PC-9 (cell line): Measurements from ENCODE around the gene BCL2L1. TPM values are rescaled to one million over a fixed set of nuclear protein-coding genes. Genes with fewer than 3 reads are reported as not detected.

Experiments
- BruUV-seq: library from RNA; stranded (reverse); fragments of 400-500 nt; replicated peaks from 2 replicates; lab custom pipeline; 2021; lab: Mats Ljungman, UMichigan
- CTCF ChIA-PET: fragments of 300-600 bp; sonication (Branson Sonifier 250); formaldehyde crosslinking; loops from one replicate; lab custom pipeline; 2022; ENCODE audit warnings: antibody characterized with exemption; lab: Charles Lee
- POLR2A ChIA-PET: fragments of 300-600 bp; sonication (Branson Sonifier 250); formaldehyde crosslinking; loops from one replicate; lab custom pipeline; 2022; ENCODE audit warnings: antibody characterized with exemption; ENCODE audit not compliant: unreplicated experiment; lab: Charles Lee
- DNase-seq, 2 experiments: peaks; one replicate each; pipeline versions ENCODE4 v3.0.0 to v3.0.0-alpha.2; 2015 to 2022; ENCODE audit warnings: mixed read lengths in 1 of 2
- H2AFZ ChIP-seq: fragments of 200-600 bp; sonication (generic); 2 replicates; pipeline ENCODE4 v1.8.1; 2017; ENCODE audit warnings: antibody characterized with exemption
- H3F3A ChIP-seq: fragments of 200-600 bp; sonication (generic); 2 replicates; pipeline ENCODE4 v1.8.1; 2017; ENCODE audit warnings: antibody characterized with exemption, mild to moderate bottlenecking, low read depth; ENCODE audit not compliant: insufficient read depth
- H3K27ac ChIP-seq: fragments of 200-600 bp; sonication (generic); 2 replicates; pipeline ENCODE4 v1.6.1; 2016; ENCODE audit warnings: mixed run types
- H3K27me3 ChIP-seq: fragments of 200-600 bp; sonication (generic); 2 replicates; pipeline ENCODE4 v1.6.1; 2016; ENCODE audit warnings: low read depth, mixed run types; ENCODE audit not compliant: insufficient read depth
- H3K36me3 ChIP-seq: fragments of 200-600 bp; sonication (generic); 2 replicates; pipeline ENCODE4 v1.6.1; 2016; ENCODE audit warnings: low read depth, mixed run types
- H3K4me1 ChIP-seq: fragments of 200-600 bp; sonication (generic); replicated peaks from 2 replicates; pipeline ENCODE4 v1.6.1; 2016; ENCODE audit warnings: mixed run types; ENCODE audit not compliant: insufficient read depth
- H3K4me2 ChIP-seq: fragments of 200-600 bp; sonication (generic); 2 replicates; pipeline ENCODE4 v1.6.1; 2017; ENCODE audit warnings: mixed run types
- H3K4me3 ChIP-seq: fragments of 200-600 bp; sonication (generic); 2 replicates; pipeline ENCODE4 v1.6.1; 2016; ENCODE audit warnings: mixed run types
- H3K79me2 ChIP-seq: fragments of 200-600 bp; sonication (generic); 2 replicates; pipeline ENCODE4 v1.6.1; 2017; ENCODE audit warnings: low read depth, mixed run types
- H3K9me2 ChIP-seq: fragments of 200-600 bp; sonication (generic); 2 replicates; pipeline ENCODE4 v1.8.1; 2017; ENCODE audit warnings: mild to moderate bottlenecking; ENCODE audit not compliant: insufficient read depth
- H3K9me3 ChIP-seq: fragments of 200-600 bp; sonication (generic); 2 replicates; pipeline ENCODE4 v1.8.1; 2016; ENCODE audit warnings: low read depth; ENCODE audit not compliant: insufficient read depth
- H4K20me1 ChIP-seq: fragments of 200-600 bp; sonication (generic); 2 replicates; pipeline ENCODE4 v1.8.1; 2017; ENCODE audit not compliant: insufficient read depth
- CTCF ChIP-seq: fragments of 200-600 bp; sonication (generic); conservative IDR thresholded peaks from 2 replicates; pipeline ENCODE4 v1.6.1; 2017; ENCODE audit warnings: mixed run types, antibody characterized with exemption, mild to moderate bottlenecking, moderate library complexity
- EZH2 ChIP-seq: fragments of 200-600 bp; sonication (generic); IDR thresholded peaks from 2 replicates; pipeline ENCODE4 v1.8.0; 2017; ENCODE audit warnings: antibody characterized with exemption, low read depth
- intact Hi-C: fragments of 100-400 bp; cut with micrococcal nuclease; formaldehyde crosslinking; loops from one replicate; pipeline ENCODE4 v1.10.0; 2022; ENCODE audit not compliant: unreplicated experiment
- total RNA-seq: library from RNA; stranded (reverse); gene quantifications from 2 replicates; pipeline ENCODE4 v1.2.3, GENCODE V29; 2021

BCL2L1 gene
- total RNA-seq, 1 experiment from 2014 or later = 125 TPM

- Histone ChIP-seq H3K27me3 (no peaks in the 10 kb centered on the region), H3K36me3 (no peaks in the 10 kb centered on the region), H3K9me3 (no peaks in the 10 kb centered on the region), H3F3A (peaks cover 6% of the 10 kb centered on the region; the same call in 1 of the 2 replicates), H2AFZ (peak within 1 kb of the TSS; percentile 95), H3K9me2 (no peaks in the 10 kb centered on the region), H3K4me1 (peaks cover 19% of the 10 kb centered on the region), H3K4me3 (peak within 1 kb of the TSS; percentile 77), H3K27ac (peak within 1 kb of the TSS; percentile 69), H4K20me1 (no peaks in the 10 kb centered on the region; the same call in 1 of the 2 replicates), H3K79me2 (peaks cover 49% of the 10 kb centered on the region), H3K4me2 (peak within 1 kb of the TSS; percentile 95)
- intact Hi-C loops = no loop called here
- DNase-seq = peak; percentile 92 to 95
- POLR2A ChIA-PET = interaction anchor here (0.5 to 0.7 kb wide), 6 partner anchors 11 to 205 kb away, joined by 3 to 8 read pairs (median 4); partner anchors contain the start of gene ID1
- no TSS peak for BruUV-seq
- no peak for TF ChIP-seq CTCF
- TF ChIP-seq EZH2 = no peak
- CTCF ChIA-PET = interaction anchor here (0.5 to 2.0 kb wide), 4 partner anchors 12 to 117 kb away, joined by 3 to 9 read pairs (median 4); partner anchors contain the start of gene BCL2L1
Measured at GRCh38 chr20:31738729-31739549, 16.3 kb upstream of the BCL2L1 start, which contains the start of gene TPX2. TSS of gene TPX2 (plus strand) at chr20:31739290. CDS start at chr20:31757477, 18,187 bp downstream.

GRCh38 chr20:31731321-31731717, 8.7 kb upstream of the BCL2L1 start:
- Histone ChIP-seq H3K27ac (peak overlapping the region; percentile 46), H3K27me3 (no peaks in the 10 kb centered on the region), H3K4me3 (peak overlapping the region; percentile 19; the same call in 1 of the 2 replicates), H3K4me2 (peak overlapping the region; percentile 54), H3F3A (peaks cover 46% of the 10 kb centered on the region), H2AFZ (peak overlapping the region; percentile 56), H3K79me2 (no peaks in the 10 kb centered on the region), H3K9me3 (no peaks in the 10 kb centered on the region), H3K9me2 (no peaks in the 10 kb centered on the region), H3K4me1 (peaks cover 26% of the 10 kb centered on the region), H4K20me1 (no peaks in the 10 kb centered on the region), H3K36me3 (no peaks in the 10 kb centered on the region)
- TF ChIP-seq EZH2 (no peak), CTCF (no peak)
- ChIA-PET POLR2A (no interaction called here), CTCF (interaction anchor here (0.7 kb wide), 2 partner anchors 13 to 31 kb away, joined by 5 to 7 read pairs; no protein-coding TSS in a partner anchor)
- BruUV-seq = no TSS peak
- intact Hi-C loops = no loop called here
- DNase-seq = no peak

- H3K9me2 ChIP-seq = no peaks in the 10 kb centered on the region
- peak overlapping the region; percentile 97 for H3K4me2 ChIP-seq
- H4K20me1 ChIP-seq = no peaks in the 10 kb centered on the region
- H3K36me3 ChIP-seq = peaks cover 26% of the 10 kb centered on the region
- H3K9me3 ChIP-seq = no peaks in the 10 kb centered on the region
- ChIA-PET POLR2A (interaction anchor here (0.5 to 2.8 kb wide), 15 partner anchors 10 to 163 kb away, joined by 3 to 28 read pairs (median 4); no protein-coding TSS in a partner anchor), CTCF (interaction anchor here (0.6 to 3.6 kb wide), 21 partner anchors 11 to 220 kb away, joined by 3 to 112 read pairs (median 7); partner anchors contain the start of gene TPX2)
- H3K79me2 ChIP-seq = peaks cover 48% of the 10 kb centered on the region
- intact Hi-C loops = loop anchor here (1.0 to 2.0 kb wide), 6 partner anchors 45 to 263 kb away; no protein-coding TSS in a partner anchor
- peak overlapping the region; percentile 72 for H2AFZ ChIP-seq
- peak; percentile 86 to 99 for DNase-seq
- no peaks in the 10 kb centered on the region for H3K27me3 ChIP-seq
- TF ChIP-seq EZH2 (no peak), CTCF (peak; percentile 94)
- H3K27ac ChIP-seq = peak overlapping the region; percentile 99
- no TSS peak for BruUV-seq
- H3K4me1 ChIP-seq = peaks cover 19% of the 10 kb centered on the region
- H3K4me3 ChIP-seq = peak overlapping the region; percentile 88
- peaks cover 69% of the 10 kb centered on the region for H3F3A ChIP-seq
Measured at GRCh38 chr20:31723319-31724078, 831 bp upstream of the BCL2L1 start.
